Astrocyte of the spinal cord (primary cell): ENCODE measurements around the gene PTPRCAP.
A peak's percentile ranks its signal among the peaks of the same experiment; 100 is the strongest.

Experiments
- DNase-seq: peaks from one replicate; pipeline ENCODE4 v3.0.0; 2011; ENCODE audit warnings: low read depth, low spot score
- H3K4me3 ChIP-seq: 2 replicates; pipeline ENCODE4 v1.5.1; 2011; ENCODE audit warnings: low read depth, mild to moderate bottlenecking, low read length, moderate library complexity
- CTCF ChIP-seq: IDR thresholded peaks from 2 replicates; pipeline ENCODE4 v1.5.1; 2012; ENCODE audit warnings: low read depth, mild to moderate bottlenecking, low read length, inconsistent platforms
- in situ Hi-C: cut with HindIII; loops from 2 replicates; pipeline ENCODE4 v1.10.0; 2017; ENCODE audit warnings: low sequenced_read_pairs

PTPRCAP gene

GRCh38 chr11:67420646-67421429, 16.6 kb downstream of the PTPRCAP start:
- in situ Hi-C loops: no loop called here
- H3K4me3 ChIP-seq: peak overlapping the region; percentile 20
- no peak for TF ChIP-seq CTCF
- DNase-seq: peak; percentile 90

- DNase-seq: no peak
Observed at GRCh38 chr11:67420147-67420645, 17.3 kb downstream of the PTPRCAP start.

GRCh38 chr11:67419325-67420049, 18.0 kb downstream of the PTPRCAP start:
- TF ChIP-seq CTCF: no peak
- no peak for DNase-seq
- no peak overlapping the region for H3K4me3 ChIP-seq
- in situ Hi-C loops: no loop called here

More at GRCh38 chr11:67420147-67420645, 17.3 kb downstream of the PTPRCAP start:
- peak overlapping the region; percentile 10 for H3K4me3 ChIP-seq
- in situ Hi-C loops: no loop called here
- no peak for TF ChIP-seq CTCF

- no peak for DNase-seq
- TF ChIP-seq CTCF: no peak
- in situ Hi-C loops: no loop called here
- no peak overlapping the region for H3K4me3 ChIP-seq
Observed at GRCh38 chr11:67418476-67419281, 18.8 kb downstream of the PTPRCAP start.

GRCh38 chr11:67417425-67417824, 20.1 kb downstream of the PTPRCAP start:
- in situ Hi-C loops: no loop called here
- no peak for DNase-seq
- H3K4me3 ChIP-seq: no peak overlapping the region
- no peak for TF ChIP-seq CTCF
